LNCAP (cell line): ENCODE measurements around the gene CREB5.

Experiments
- CTCF ChIP-seq: fragments of 450-650 bp; IDR thresholded peaks from 2 replicates; pipeline ENCODE4 v1.5.1; 2017; ENCODE audit warnings: mild to moderate bottlenecking

Gene CREB5

GRCh38 chr7:28598586-28598985, 186.3 kb downstream of the CREB5 start:
- TF ChIP-seq CTCF: no peak

- TF ChIP-seq CTCF: no peak
Observed at GRCh38 chr7:28599411-28599810, 187.1 kb downstream of the CREB5 start.

DNA sequence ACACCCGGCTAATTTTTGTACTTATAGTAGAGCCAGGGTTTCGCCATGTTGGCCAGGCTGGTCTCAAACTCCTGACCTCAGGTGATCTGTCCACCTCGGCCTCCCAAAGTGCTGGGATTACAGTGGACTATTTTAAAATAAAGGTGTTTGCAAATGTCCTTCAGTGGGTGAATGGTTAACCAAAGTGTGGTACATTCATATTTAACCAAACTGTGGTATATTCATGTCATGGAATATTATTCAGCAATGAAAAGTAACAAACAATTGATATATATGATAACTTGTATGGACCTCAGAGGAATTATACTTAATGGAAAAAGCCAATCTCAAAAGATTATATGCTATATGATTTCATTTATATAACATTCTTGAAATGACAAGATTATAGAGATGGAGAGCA, 190.0 kb downstream of the CREB5 start:
- TF ChIP-seq CTCF: no peak

DNA sequence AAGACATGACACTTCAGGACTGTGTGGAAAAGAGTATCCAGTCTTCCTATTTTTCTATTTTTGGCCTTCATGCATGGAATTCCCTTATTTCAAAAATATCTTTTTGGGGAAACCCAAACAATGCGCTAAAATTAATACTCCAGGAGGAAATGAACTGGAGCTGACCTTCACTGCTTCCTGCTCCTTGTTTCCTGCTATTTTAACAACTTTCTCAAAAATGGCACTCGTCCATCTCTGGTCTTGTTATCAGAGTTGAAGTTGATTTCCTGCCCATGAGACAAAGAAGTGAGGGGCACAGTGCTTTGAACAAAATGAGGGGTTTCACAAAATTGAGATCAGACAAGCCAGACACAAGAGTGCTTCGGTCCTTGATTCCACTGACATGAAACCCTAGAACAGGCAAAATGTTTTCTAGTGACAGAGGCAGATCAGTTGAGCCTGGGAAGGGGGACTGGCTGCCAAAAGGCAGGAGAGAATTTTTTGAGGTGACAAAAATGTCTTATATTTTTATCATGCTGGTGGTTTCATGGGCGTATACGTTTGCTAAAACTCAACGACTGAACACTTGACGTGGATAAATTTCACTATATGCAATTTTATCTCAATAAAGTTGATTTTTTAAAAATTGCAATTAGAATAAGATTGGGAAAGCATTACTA, 193.2 kb downstream of the CREB5 start:
- no peak for TF ChIP-seq CTCF

GRCh38 chr7:28606421-28606820, 194.1 kb downstream of the CREB5 start:
- no peak for TF ChIP-seq CTCF

DNA sequence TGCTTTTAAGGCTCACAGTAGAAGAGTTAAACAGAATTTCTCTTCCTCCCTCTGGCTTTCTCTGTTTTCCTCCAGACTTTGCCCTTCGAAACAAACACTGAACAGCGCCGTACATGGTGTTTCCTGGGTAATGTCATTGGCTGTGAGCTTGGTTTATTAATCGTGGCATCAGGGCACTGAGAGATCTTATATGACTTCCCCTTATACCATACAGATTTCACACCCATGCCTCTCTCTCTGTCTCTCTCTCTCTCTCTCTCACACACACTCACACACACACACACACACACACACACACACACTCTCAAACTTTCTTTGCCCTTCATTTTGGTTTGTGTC, 195.5 kb downstream of the CREB5 start:
- TF ChIP-seq CTCF: no peak

DNA sequence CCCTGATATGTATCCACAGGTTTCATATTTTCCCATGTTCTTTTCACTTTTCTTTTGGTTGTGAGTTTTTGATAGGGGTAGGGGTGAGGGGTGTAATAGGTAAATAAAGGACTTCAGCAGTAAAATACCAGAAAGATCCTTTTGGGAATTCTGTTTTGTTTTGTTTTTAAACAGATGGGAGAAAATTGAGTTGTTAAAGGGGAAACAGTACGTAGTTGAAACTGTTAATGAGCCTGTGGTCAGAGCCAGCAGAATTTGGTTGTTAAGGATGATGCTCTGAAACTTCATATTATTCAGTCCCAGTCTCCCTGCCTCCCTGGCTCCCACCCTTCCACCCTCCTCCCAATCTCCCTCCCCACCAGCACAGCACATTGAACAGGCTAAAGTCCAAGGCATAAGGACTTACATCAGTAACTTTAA, 195.9 kb downstream of the CREB5 start:
- TF ChIP-seq CTCF: no peak

- no peak for TF ChIP-seq CTCF
Observed at GRCh38 chr7:28608731-28609130, 196.4 kb downstream of the CREB5 start.
